Colon (tissue), 2 donors: ENCODE measurements around the gene ELP4.

Experiments used
- FAIRE-seq: peaks from 2 replicates; lab custom pipeline; 2012; peaks lifted over from hg19 to GRCh38; lab: Jason Lieb, UNC
- donor health status: control.
- donor health status: control.

The ELP4 gene

GRCh38 chr11:31812383-31813381 lies 303.1 kb downstream of the ELP4 start:
- no peak for FAIRE-seq

GRCh38 chr11:31813391-31814175 lies 304.0 kb downstream of the ELP4 start:
- no peak for FAIRE-seq

DNA sequence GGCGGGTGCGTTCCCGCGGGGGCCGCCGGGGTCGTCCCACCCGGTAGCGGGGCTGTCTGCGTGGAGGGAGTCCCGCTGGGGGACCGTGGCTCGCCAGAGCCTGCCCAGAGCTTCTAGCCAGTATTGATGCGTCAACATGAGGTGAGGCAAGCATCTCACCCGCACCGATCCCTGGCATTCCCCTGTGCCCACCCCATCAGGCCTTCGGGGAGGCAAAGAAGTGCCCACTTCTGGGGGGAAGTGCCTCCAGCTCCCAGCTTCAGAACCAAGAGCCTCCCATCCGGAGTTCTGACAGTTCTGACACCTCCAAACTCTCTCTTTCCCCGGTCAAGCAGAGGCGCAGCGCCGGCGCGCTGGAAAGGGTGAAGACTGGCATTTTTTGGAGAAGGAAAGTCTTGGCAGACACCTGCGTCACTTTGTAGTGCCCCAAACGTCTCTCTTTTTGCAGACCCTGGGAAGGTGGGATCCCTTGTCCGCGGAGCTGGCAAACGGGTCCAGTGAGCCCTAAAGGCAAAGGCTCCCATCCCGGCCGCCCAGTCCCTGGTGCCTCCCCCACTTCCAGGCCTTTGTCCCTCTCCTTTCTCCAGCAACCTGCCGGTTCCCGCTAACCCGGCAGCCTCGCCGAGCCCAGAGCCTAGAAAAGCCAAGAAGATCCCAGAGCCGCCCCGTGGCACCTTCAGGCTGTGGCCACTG lies 304.8 kb downstream of the ELP4 start:
- FAIRE-seq = no peak

GRCh38 chr11:31815711-31816467 lies 306.3 kb downstream of the ELP4 start:
- no peak for FAIRE-seq

DNA sequence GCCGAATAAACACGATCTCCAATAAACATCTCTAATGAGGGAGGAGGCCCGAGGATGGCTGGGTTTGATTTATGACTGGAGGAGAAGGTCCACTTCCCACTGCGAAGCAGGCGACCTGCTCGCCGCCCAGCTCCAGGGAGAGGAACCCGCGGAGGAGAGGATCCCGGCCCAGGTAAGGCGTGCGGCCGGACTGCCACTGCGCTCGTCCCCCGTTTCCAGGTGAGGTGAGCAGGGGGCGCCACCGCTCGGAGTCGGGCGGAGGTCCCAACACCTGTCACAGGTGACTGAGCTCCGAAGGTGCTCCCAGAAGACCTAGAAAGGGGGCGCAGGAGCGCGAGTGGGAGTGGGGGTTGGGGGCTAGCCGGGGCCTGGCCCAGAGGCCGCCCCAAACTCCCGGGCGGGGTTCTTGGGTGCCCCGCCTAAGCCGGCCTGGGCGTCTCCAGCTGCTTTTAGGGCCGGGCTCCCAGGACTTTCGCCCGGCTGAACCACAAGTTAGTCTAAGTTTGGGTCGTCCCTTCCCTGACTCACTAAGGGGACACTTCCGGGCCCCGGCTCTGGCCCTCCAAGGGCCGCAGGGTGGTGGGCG lies 307.0 kb downstream of the ELP4 start:
- FAIRE-seq = no peak

GRCh38 chr11:31817054-31817620 lies 307.6 kb downstream of the ELP4 start:
- no peak for FAIRE-seq

GRCh38 chr11:31817621-31818424 lies 308.3 kb downstream of the ELP4 start:
- no peak for FAIRE-seq

DNA sequence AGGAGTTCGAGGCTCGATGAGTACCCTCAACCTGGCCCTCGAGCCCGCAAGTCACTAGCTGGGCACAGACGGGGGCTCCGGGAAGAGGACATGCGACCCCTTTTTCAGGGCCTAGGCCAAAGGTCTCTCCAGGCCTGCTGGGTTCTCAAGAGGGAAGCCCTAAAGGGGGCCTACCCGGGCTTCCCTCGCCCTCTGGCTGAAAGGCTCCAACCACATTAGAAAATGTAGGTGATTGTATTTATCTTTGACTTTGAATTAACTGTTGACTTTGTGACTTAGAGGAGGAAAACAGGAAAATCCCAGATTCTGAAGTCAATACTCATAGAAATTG lies 308.8 kb downstream of the ELP4 start:
- no peak for FAIRE-seq

- no peak for FAIRE-seq
These were observed 309.3 kb downstream of the ELP4 start for GRCh38 chr11:31818874-31819331.

GRCh38 chr11:31819621-31820437 lies 310.3 kb downstream of the ELP4 start:
- FAIRE-seq = no peak

DNA sequence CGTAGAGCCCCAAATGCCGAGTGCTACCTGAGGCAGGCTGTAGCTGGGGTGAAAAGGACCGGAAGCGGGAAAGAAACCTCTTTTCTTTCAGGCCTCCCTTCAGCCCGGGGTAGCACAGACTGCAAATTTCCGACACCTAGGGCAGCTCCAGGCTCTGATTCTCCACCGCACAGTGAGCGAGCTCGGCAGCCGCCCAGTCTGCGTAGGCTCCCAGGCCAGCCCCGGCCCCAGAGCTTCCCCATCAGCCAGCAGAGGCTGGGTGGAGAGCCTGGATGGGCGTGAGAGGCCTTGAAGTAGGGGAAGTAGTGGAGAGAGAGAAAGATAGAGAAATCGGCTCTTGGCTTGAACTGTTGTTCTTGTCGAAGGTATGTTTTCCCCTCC lies 310.9 kb downstream of the ELP4 start:
- FAIRE-seq = no peak

DNA sequence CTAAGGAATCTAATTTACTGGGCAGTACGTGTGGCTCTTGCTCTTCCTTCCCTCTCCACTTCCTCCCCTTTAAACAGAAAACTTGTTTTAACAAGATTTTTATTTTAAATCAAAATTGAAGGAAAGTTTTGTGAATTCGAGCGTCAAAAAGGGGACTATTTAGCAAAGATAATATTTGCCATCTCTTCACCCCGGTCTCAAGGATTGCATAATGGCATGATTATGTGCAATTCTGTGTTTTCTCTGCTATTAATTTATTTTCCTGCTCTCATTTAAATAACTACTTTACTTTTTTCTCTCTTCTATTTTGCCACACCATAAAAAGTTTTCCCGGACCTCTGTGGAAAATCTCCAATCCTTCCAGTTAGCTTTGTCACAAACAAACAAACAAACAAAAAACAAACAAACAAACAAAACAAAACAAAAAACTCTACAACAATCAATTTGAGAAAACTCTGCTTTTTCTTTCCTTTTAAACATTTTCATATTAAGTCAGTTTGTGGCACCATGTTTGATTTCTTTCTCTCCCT lies 311.7 kb downstream of the ELP4 start:
- FAIRE-seq = no peak

DNA sequence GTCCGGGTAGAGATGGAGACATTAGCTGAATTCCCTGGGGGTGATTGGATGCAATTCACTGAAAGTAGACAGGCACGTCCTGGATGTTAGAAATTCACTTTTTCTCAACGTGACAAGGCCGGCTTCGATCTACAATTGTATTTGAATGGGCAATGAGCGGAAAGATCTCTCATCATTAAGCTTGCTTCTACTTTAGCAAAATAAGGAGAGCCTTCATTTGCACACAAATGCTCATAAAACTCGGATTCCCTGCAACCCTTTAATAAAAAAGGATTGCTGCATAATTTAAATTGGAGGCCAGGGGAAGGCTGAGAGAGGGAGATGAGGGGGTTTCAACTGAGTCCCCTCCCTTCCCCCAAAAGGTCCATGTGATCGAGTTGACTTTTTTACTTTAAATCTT lies 312.2 kb downstream of the ELP4 start:
- no peak for FAIRE-seq

- no peak for FAIRE-seq
These were observed 312.8 kb downstream of the ELP4 start for GRCh38 chr11:31822175-31822926.

- no peak for FAIRE-seq
These were observed 313.5 kb downstream of the ELP4 start for GRCh38 chr11:31822927-31823643.

- no peak for FAIRE-seq
These were observed 314.2 kb downstream of the ELP4 start for GRCh38 chr11:31823644-31824331.

DNA sequence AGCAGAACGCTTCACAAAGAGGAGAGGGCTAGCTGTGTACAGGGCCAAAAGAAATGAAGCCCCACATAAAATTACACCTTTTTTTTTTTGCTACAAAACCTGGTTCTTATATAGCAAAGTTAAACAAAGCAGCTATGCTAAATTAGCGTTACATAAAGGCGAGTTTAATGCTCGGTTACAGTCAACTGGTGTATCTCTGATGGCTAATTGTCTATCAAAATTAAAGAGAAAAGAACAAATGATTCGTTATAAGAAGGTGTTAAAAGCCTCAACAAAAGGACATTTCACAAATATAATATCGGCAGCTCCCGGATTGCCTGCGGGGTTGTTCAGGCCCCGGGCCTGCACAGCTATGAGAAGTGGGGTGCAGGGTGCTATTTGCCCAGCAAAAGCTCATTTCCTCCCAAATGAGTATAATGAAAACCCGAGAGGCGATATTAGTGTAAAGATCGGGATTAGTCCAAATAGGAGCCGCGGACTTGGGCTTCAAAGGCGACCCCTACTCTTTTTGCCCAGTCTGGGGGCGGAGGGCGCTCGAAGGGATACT lies 314.8 kb downstream of the ELP4 start:
- no peak for FAIRE-seq
